OCI-M1 (cell line): ENCODE data around the gene KCNMA1.
A peak's percentile ranks its signal among the peaks of the same experiment; 100 is the strongest.

ENCODE experiments used
- DNase-seq: peaks from one replicate; lab custom pipeline; 2025; lab: John Stamatoyannopoulos, UW

KCNMA1 gene

GRCh38 chr10:77634939-77635338 lies 2.7 kb downstream of the KCNMA1 start:
- DNase-seq: no peak

- DNase-seq: no peak
Observed at GRCh38 chr10:77633376-77633775, 4.2 kb downstream of the KCNMA1 start.

- DNase-seq: no peak
Observed at GRCh38 chr10:77631241-77631640, 6.4 kb downstream of the KCNMA1 start.

- DNase-seq: no peak
Observed at GRCh38 chr10:77630507-77630848, 7.1 kb downstream of the KCNMA1 start.

- peak; percentile 64 for DNase-seq
Observed at GRCh38 chr10:77629775-77630506, 7.7 kb downstream of the KCNMA1 start.

GRCh38 chr10:77628906-77629730 lies 8.5 kb downstream of the KCNMA1 start:
- no peak for DNase-seq

GRCh38 chr10:77626266-77626935 lies 11.2 kb downstream of the KCNMA1 start:
- no peak for DNase-seq

GRCh38 chr10:77625379-77625778 lies 12.2 kb downstream of the KCNMA1 start:
- no peak for DNase-seq

DNA sequence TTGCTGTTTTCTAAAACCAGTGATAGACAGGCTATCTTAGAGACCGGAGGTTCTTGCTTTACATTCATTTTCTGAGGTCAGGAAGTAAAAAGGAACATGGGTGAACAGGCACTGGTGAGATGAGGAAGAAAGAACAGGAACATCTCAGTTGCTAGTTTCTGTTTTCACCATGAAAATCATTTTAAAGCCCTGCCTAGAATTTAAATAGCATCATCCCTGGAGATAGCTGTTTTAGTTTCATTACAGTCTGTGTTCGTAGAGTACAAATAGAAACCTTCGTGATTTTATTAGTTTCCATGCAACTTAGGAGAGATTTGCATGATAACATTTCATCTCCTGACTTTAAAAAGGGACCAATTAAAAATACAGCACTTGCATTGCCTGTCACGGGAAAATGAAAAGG lies 14.7 kb downstream of the KCNMA1 start:
- DNase-seq: peak; percentile 39

- DNase-seq: no peak
Observed at GRCh38 chr10:77620731-77621130, 16.9 kb downstream of the KCNMA1 start.

DNA sequence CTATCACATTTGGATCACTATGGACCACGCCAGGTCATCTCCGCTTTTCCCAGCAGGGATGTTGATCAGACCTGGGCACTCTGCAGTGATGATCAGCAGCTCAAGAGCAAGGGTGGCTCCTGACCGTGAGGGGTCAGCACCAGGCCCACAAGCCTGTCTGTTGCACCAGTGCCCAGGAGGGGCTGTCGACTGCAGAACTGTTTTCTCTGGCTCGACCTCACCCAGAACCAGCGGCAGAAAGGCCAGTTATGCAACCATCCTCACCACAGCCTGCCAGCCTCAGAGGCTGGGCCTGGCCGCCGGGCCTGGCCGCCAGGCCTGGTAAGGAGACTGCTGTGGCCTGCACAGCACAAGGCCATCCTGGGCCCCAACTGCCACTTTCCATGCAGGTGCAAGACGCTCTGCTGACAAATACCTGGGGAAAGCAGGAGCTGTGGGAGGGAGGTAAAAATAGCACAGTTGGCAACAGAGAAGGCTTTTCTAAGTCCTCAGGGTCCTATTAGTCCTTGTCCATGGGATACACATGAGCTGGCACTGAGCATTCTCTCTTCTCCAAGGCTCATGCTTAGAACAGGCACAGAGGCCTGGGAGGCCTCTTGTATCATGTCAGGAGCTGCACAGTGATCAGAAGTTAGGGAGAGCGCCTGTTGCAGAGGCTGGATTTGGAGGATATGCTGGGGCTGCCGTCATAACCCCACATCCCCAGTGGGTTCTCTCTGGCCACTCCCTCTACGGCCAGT lies 17.5 kb downstream of the KCNMA1 start:
- no peak for DNase-seq

DNA sequence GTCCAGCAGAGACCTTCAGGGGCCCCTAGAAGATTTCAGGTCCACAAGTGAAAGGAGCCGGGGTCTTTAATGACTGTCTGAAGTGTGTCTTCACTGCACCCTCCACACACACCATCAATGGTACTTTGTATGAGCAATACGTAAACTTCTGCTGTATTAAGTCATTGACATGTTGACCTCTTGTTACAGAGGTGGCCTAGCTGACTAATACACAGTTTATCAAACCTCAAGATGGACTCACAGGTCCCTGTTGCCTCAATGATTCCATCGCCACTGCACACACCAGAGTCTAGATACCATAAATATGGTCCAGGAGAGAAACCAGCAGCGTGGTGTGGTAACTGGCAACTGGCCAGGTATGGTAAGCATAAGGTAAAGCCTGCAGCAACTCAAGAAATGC lies 19.5 kb downstream of the KCNMA1 start:
- no peak for DNase-seq

- DNase-seq: no peak
Observed at GRCh38 chr10:77616766-77617165, 20.8 kb downstream of the KCNMA1 start.

DNA sequence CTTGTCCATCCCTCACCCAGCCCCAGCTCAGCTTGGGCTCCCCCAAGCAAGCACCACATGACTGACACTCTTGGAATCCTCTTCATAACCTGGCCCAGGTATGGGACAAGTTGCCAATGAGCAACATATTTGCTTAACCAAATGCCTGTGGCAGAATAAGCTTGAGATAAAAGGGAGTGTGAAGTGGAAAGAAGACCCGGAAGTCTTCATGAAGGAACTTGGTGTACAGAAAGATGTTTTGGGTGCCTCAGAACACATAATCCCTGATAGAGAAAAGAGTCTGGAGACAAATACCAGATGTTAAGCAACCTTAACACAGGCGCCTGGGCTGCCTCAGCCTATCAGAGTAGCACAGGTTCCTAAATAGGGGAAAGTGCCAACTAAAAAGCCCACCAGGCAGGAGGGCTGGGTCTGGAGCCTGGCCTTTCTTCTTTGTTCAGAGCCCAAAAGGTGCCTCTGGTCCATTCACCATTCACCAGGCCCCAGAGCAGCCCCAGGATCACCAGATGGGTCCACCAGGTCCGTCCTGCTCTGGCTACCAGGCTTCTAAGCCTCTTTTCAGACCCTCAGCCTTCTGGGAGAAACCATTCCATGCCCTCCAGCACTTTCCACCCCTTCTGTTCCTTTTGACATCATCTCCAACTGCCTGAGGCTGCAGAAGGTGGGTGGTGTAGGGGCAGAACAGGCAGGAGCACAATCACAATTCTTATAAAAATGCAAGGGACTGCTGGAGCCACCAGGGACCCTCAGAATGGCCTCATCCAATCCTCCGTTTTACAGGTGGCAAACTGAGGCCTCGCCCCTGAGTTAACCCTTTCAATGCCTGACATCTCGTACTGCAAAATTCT lies 22.6 kb downstream of the KCNMA1 start:
- no peak for DNase-seq

DNA sequence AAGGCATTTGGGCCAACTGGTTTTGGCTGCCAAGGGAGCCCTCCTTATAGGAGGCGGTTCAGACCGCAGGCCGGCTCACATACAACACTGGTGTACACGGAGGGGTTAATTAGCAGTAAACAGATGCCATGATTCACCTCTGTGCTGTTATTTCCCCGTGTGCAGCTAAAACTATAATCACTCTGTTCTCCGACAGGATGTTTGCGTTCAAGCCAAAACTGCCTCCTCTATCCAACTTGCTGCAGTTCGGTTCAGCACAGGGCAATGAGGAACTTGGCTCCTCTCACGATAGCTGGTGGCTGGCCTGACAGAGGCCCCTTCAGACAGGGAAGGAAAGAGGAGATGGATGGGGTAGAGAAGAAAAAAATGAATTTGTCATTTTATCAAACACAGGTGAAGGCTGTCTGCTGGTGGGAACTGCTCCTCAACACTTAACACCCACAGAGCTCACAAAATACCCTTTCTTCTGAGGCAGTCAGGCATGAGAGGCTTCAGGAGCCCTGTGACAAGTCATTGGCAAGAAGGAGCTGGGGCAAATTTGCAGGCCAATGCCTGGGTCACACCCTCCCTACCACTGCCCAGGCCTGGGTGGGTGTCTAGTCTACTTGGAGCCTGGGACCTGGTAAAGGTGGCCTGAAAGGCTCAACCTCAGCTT lies 24.0 kb downstream of the KCNMA1 start:
- DNase-seq: peak; percentile 28

GRCh38 chr10:77611670-77612069 lies 25.9 kb downstream of the KCNMA1 start:
- no peak for DNase-seq

GRCh38 chr10:77611221-77611620 lies 26.4 kb downstream of the KCNMA1 start:
- no peak for DNase-seq

DNA sequence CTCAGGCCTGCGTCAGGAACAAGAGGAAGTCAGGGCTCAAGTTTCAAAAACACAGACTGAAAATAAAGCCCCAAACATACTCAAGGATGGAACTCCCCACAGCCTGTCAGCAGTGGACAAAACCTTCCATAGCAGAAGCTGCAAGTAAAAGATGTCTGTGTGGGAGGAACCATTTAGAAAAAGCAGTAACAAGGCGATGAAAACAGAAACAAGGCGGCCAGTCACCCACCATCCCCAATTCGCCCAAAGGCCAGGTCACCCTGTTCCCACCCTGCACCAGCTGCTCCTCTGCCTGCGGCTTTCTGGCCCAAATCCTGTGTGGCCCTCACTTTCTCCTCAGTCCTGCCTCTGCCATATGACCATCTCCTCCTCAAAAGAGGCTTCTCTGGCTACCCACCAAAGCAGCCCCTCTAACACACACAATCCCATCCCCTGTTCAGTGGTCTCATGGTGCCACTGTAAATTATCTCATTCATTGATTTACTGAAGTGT lies 27.8 kb downstream of the KCNMA1 start:
- DNase-seq: peak; percentile 19

- no peak for DNase-seq
Observed at GRCh38 chr10:77608281-77608680, 29.3 kb downstream of the KCNMA1 start.

- DNase-seq: no peak
Observed at GRCh38 chr10:77606751-77607150, 30.9 kb downstream of the KCNMA1 start.

DNA sequence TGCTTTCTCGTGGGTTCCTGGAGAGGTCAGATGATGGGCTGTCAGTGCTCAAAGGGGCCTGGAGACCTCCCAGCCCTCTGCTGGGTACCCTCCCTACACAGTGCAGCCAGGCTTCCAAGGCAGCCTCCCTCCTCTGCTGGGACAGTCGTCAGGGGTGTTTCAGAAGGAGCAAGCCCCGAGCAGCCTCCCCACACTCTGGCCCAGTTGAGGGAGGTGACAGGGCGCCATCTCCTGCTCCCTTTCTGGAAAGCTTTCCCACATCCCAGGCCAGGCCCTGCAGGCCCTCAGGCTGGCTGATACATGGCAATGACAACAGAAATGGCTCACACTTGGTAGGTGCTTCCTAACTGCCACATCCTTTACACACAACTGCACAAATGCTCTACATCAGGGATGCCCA lies 32.1 kb downstream of the KCNMA1 start:
- no peak for DNase-seq
